Measurements from ENCODE around the gene NPHP4.
"Not testable (repeated sequence)": the region's sequence is repeated elsewhere in the genome, so short reads cannot be mapped to it uniquely, and the experiment has no call there.

GRCh38 chr1:5893699-5894278 lies 98.4 kb downstream of the NPHP4 start:
- TF ChIP-seq POLR2A, CTCF (IDR thresholded peaks at IDR 0.05): not testable (repeated sequence)
